ENCODE data around the gene LMBRD2. TPM values are rescaled to one million over a fixed set of nuclear protein-coding genes. Genes with fewer than 3 reads are reported as not detected.

Gene LMBRD2
- total and polyA plus RNA-seq, 2 donors (not counting 1 experiment from before 2014, with no cell fraction given): 2.1 to 10.0 TPM

DNA sequence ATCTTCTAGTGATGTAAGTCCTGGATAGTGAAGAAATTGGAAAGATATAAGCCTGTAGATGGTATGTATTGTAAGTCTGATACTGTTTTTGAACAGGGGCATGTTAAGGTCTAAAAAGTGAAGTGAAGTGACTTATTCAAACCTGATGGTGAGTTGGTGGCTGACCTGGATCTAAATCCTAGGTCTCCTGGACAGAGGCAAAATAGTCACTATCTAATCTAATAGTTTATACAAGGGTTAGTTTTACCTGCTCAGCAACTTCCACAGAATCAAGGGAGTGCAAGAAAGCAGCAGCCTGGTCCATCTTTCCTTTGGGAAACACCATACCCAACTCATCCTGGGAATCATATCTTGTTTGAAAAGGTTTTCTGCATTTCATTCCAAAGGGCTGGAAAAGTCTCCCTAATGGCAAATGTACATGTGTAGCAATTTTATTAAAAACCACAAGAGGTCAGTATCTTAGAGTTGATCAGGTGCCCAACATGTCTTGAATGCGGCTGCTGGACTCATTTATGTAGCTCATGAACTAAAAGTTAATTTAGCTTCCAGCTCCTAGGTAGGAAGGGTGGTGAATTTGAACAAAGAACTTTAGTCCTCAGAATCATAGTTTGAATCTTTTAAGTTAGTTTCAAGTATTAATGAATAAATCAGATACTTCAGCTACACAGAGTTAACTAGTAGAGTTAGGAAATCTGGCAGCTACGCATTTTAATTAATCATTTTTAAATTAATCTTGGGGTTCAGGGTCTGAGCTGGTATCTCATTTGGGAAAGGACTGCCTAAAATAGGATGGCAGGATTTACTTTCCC is 26.2 kb upstream of the LMBRD2 start:
- Mint-ChIP-seq H3K27me3 (no peaks in the 10 kb centered on the region), H3K4me1 (peaks cover 2% of the 10 kb centered on the region), H3K9me3 (ENCODE audit: insufficient read depth) (no peaks in the 10 kb centered on the region), H3K4me3 (no peak overlapping the region), H3K27ac (no peak overlapping the region)
- TF ChIP-seq, protein P1, sequence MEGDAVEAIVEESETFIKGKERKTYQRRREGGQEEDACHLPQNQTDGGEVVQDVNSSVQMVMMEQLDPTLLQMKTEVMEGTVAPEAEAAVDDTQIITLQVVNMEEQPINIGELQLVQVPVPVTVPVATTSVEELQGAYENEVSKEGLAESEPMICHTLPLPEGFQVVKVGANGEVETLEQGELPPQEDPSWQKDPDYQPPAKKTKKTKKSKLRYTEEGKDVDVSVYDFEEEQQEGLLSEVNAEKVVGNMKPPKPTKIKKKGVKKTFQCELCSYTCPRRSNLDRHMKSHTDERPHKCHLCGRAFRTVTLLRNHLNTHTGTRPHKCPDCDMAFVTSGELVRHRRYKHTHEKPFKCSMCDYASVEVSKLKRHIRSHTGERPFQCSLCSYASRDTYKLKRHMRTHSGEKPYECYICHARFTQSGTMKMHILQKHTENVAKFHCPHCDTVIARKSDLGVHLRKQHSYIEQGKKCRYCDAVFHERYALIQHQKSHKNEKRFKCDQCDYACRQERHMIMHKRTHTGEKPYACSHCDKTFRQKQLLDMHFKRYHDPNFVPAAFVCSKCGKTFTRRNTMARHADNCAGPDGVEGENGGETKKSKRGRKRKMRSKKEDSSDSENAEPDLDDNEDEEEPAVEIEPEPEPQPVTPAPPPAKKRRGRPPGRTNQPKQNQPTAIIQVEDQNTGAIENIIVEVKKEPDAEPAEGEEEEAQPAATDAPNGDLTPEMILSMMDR (IDR thresholded peaks at IDR 0.05): peak; percentile 22
- TF ChIP-seq EZH2 (IDR thresholded peaks at IDR 0.05; ENCODE audit: borderline replicate concordance, insufficient read depth, low read depth, low read length, poor library complexity, severe bottlenecking): no peak
- ChIA-PET CTCF (interaction anchor here (0.6 to 1.6 kb wide), 17 partner anchors 9 to 765 kb away, joined by 3 to 11 read pairs (median 3); partner anchors contain the start of genes LMBRD2, RANBP3L and SKP2), POLR2A (no interaction called here)
- Histone ChIP-seq H3K27me3 (replicated peaks in 1 of 4; ENCODE audit: control extremely low read depth in 1 of 4, control insufficient read depth in 3 of 4, insufficient read depth in 4 of 4, low read length in 3 of 4) (no peaks in the 10 kb centered on the region), H3K79me2 (ENCODE audit: control insufficient read depth, insufficient read depth, low read length) (no peaks in the 10 kb centered on the region), H3K4me1 (ENCODE audit: control insufficient read depth in 2 of 2, insufficient read depth in 2 of 2, low read length in 2 of 2) (no peaks in the 10 kb centered on the region), H3K4me3 (ENCODE audit: control extremely low read depth in 1 of 5, extremely low read depth in 1 of 5, insufficient read depth in 1 of 5, low read depth in 2 of 5, low read length in 4 of 5) (no peak overlapping the region), H2AFZ (ENCODE audit: insufficient read depth, low read depth, low read length, poor library complexity, severe bottlenecking) (no peak overlapping the region), H3K36me3 (replicated peaks in 1 of 2; ENCODE audit: control extremely low read depth in 1 of 2, control insufficient read depth in 1 of 2, extremely low read depth in 1 of 2, insufficient read depth in 2 of 2, low read length in 1 of 2) (peaks cover 22 to 54% of the 10 kb centered on the region in 2 experiments), H3K9ac (ENCODE audit: low read length) (no peak overlapping the region), H3K27ac (ENCODE audit: low read length in 2 of 2) (no peak overlapping the region), H3K9me3 (ENCODE audit: control extremely low read depth in 1 of 3, control insufficient read depth in 2 of 3, insufficient read depth in 1 of 3, low read length in 2 of 3) (no peaks in the 10 kb centered on the region), H4K20me1 (ENCODE audit: control insufficient read depth, insufficient read depth, low read length, poor library complexity, severe bottlenecking) (no peaks in the 10 kb centered on the region), H3K4me2 (replicated peaks; ENCODE audit: low read depth, low read length, poor library complexity, severe bottlenecking) (no peak overlapping the region)
- intact Hi-C loops (cut with micrococcal nuclease): loop anchor here (1.0 to 2.0 kb wide), 3 partner anchors 127 to 519 kb away; no protein-coding TSS in a partner anchor
- no CpG with 5 or more reads among the region's 2 CpGs for WGBS (ENCODE audit: insufficient coverage)
- ATAC-seq (ENCODE audit: low read depth) (no peak), DNase-seq (peak; percentile 11)

DNA sequence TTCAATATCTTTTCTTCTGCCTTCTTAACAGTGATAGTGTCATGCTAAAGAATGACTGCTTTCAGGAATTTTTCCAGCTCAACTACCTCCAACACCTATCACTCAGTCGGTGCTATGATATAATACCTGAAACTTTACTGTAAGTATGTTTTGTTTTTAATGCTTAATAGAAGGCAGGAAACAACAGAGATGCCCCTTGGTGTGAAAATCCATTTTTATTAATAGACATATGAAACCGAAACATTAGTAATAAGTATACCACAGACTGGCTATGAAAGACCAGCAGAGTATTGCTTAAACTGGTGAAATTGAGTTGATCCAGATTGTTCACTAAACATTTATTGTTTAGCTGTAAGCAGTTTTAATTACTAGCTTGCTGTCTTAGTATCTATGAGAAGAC is 25.5 kb upstream of the LMBRD2 start:
- no peaks in the 10 kb centered on the region for H3K79me2 ChIP-seq (ENCODE audit: control insufficient read depth, insufficient read depth, low read length)
- H3K4me3 Mint-ChIP-seq: no peak overlapping the region
- no peak overlapping the region for H3K9ac ChIP-seq (ENCODE audit: low read length)
- H3K36me3 ChIP-seq (replicated peaks in 1 of 2; ENCODE audit: control extremely low read depth in 1 of 2, control insufficient read depth in 1 of 2, extremely low read depth in 1 of 2, insufficient read depth in 2 of 2, low read length in 1 of 2): peaks cover 22 to 61% of the 10 kb centered on the region in 2 experiments
- WGBS (ENCODE audit: insufficient coverage): no CpG with 5 or more reads among the region's 2 CpGs
- TF ChIP-seq EZH2 (IDR thresholded peaks at IDR 0.05; ENCODE audit: borderline replicate concordance, insufficient read depth, low read depth, low read length, poor library complexity, severe bottlenecking): no peak
- TF ChIP-seq, protein P1 (IDR thresholded peaks at IDR 0.05): no peak
- DNase-seq: no peak
- no peak overlapping the region for H2AFZ ChIP-seq (ENCODE audit: insufficient read depth, low read depth, low read length, poor library complexity, severe bottlenecking)
- H3K4me2 ChIP-seq (replicated peaks; ENCODE audit: low read depth, low read length, poor library complexity, severe bottlenecking): no peak overlapping the region
- CTCF ChIA-PET: interaction anchor here (0.7 to 1.6 kb wide), 7 partner anchors 39 to 555 kb away, joined by 3 to 11 read pairs (median 3); no protein-coding TSS in a partner anchor
- POLR2A ChIA-PET: no interaction called here
- H3K4me3 ChIP-seq (ENCODE audit: control extremely low read depth in 1 of 5, extremely low read depth in 1 of 5, insufficient read depth in 1 of 5, low read depth in 2 of 5, low read length in 4 of 5): no peak overlapping the region
- no peaks in the 10 kb centered on the region for H3K27me3 ChIP-seq (replicated peaks in 1 of 4; ENCODE audit: control extremely low read depth in 1 of 4, control insufficient read depth in 3 of 4, insufficient read depth in 4 of 4, low read length in 3 of 4)
- no peaks in the 10 kb centered on the region for H3K27me3 Mint-ChIP-seq
- no peak for ATAC-seq (ENCODE audit: low read depth)
- H3K9me3 ChIP-seq (ENCODE audit: control extremely low read depth in 1 of 3, control insufficient read depth in 2 of 3, insufficient read depth in 1 of 3, low read length in 2 of 3): no peaks in the 10 kb centered on the region
- peaks cover 2% of the 10 kb centered on the region for H3K4me1 Mint-ChIP-seq
- intact Hi-C loops (cut with micrococcal nuclease): loop anchor here (1.0 kb wide), 1 partner anchor 128 kb away; no protein-coding TSS in a partner anchor
- H3K9me3 Mint-ChIP-seq (ENCODE audit: insufficient read depth): no peaks in the 10 kb centered on the region
- H3K27ac Mint-ChIP-seq: no peak overlapping the region
- no peak overlapping the region for H3K27ac ChIP-seq (ENCODE audit: low read length in 2 of 2)
- no peaks in the 10 kb centered on the region for H4K20me1 ChIP-seq (ENCODE audit: control insufficient read depth, insufficient read depth, low read length, poor library complexity, severe bottlenecking)
- no peaks in the 10 kb centered on the region for H3K4me1 ChIP-seq (ENCODE audit: control insufficient read depth in 2 of 2, insufficient read depth in 2 of 2, low read length in 2 of 2)

Data from B cell (primary cell).